ENCODE measurements around the gene GSG1L.

GSG1L gene

DNA sequence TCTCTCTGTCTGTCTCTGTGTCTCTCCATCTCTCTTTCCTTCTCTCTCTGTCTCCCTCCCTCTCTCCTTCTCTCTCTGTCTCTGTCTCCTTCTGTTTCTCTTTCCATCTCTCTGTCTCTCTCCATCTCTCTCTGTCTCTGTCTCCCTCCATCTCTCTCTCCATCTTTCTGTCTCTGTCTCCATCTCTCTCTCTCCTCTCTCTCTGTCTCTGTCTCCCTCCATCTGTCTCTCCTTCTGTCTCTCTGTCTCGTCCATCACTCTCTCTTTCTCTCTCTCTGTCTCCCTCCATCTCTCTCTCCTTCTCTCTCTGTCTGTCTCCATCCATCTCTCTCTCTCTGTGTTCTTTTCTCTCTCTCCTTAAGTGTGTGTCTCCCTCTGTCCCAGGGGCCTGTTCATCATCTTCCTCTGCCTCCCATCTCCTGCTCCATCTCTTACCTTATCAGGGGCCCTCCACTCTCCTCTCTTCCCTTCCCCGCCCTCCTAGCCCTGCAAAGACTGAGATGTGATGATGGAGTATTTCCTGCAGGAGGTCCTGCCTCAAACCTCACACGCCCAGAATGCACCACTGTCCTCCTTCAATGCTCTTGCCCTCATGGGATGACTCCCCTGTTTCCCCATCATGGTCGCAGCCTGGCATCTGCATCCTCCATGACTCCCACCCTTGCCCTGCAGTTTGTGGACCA lies 193.3 kb downstream of the GSG1L start:
- no peak for DNase-seq (ENCODE audit: extremely low read depth, insufficient read length)
- TF ChIP-seq, protein P1, sequence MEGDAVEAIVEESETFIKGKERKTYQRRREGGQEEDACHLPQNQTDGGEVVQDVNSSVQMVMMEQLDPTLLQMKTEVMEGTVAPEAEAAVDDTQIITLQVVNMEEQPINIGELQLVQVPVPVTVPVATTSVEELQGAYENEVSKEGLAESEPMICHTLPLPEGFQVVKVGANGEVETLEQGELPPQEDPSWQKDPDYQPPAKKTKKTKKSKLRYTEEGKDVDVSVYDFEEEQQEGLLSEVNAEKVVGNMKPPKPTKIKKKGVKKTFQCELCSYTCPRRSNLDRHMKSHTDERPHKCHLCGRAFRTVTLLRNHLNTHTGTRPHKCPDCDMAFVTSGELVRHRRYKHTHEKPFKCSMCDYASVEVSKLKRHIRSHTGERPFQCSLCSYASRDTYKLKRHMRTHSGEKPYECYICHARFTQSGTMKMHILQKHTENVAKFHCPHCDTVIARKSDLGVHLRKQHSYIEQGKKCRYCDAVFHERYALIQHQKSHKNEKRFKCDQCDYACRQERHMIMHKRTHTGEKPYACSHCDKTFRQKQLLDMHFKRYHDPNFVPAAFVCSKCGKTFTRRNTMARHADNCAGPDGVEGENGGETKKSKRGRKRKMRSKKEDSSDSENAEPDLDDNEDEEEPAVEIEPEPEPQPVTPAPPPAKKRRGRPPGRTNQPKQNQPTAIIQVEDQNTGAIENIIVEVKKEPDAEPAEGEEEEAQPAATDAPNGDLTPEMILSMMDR (IDR thresholded peaks at IDR 0.05; ENCODE audit: insufficient read depth, low read length, poor library complexity, severe bottlenecking) = no peak
- no peaks in the 10 kb centered on the region for H3K36me3 ChIP-seq (ENCODE audit: control insufficient read depth, insufficient read depth, low read length)
- no peaks in the 10 kb centered on the region for H3K27me3 ChIP-seq (replicated peaks; ENCODE audit: control insufficient read depth, insufficient read depth, low read length)
- H3K4me3 ChIP-seq (replicated peaks; ENCODE audit: low read depth, low read length) = no peak overlapping the region

DNA sequence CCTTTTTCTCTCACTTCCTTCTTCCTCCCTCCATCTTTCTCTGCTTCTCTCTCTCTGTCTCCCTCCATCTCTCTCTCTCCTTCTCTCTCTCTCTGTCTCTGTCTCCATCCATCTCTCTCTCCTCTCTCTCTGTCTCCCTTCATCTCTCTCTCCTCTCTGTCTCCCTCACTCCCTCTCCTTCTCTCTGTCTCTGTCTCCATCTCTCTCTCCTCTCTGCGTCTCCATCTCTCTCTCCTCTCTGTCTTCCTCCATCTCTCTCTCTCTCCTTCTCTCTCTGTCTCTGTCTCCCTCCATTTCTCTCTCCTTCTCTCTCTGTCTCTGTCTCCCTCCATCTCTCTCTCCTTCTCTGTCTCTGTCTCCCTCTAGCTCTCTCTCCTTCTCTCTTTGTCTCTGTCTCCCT lies 194.1 kb downstream of the GSG1L start:
- no peaks in the 10 kb centered on the region for H3K36me3 ChIP-seq (ENCODE audit: control insufficient read depth, insufficient read depth, low read length)
- no peak for DNase-seq (ENCODE audit: extremely low read depth, insufficient read length)
- H3K4me3 ChIP-seq (replicated peaks; ENCODE audit: low read depth, low read length) = no peak overlapping the region
- H3K27me3 ChIP-seq (replicated peaks; ENCODE audit: control insufficient read depth, insufficient read depth, low read length) = no peaks in the 10 kb centered on the region
- TF ChIP-seq, protein P1 (IDR thresholded peaks at IDR 0.05; ENCODE audit: insufficient read depth, low read length, poor library complexity, severe bottlenecking) = no peak

DNA sequence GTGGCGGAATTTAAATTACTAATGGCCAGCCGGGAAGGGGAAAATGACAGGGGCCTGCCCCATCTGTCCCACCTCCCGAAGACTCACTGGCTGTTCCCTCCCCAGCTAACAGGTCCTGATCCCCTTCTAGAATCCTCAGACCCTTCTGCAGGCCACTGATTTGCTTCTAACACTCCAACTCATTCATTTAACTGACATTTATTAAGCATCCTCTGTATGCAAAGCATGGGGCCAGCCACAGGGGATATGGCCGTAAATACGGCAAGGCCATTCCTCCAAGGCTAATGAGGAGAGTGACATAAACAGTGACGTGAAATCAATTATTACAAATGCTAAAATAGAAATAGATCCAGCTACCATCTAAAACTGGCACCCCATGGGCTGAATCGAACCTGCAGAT lies 195.3 kb downstream of the GSG1L start:
- no peak for DNase-seq (ENCODE audit: extremely low read depth, insufficient read length)
- no peaks in the 10 kb centered on the region for H3K27me3 ChIP-seq (replicated peaks; ENCODE audit: control insufficient read depth, insufficient read depth, low read length)
- TF ChIP-seq, protein P1 (IDR thresholded peaks at IDR 0.05; ENCODE audit: insufficient read depth, low read length, poor library complexity, severe bottlenecking) = no peak
- H3K36me3 ChIP-seq (ENCODE audit: control insufficient read depth, insufficient read depth, low read length) = no peaks in the 10 kb centered on the region
- no peak overlapping the region for H3K4me3 ChIP-seq (replicated peaks; ENCODE audit: low read depth, low read length)

DNA sequence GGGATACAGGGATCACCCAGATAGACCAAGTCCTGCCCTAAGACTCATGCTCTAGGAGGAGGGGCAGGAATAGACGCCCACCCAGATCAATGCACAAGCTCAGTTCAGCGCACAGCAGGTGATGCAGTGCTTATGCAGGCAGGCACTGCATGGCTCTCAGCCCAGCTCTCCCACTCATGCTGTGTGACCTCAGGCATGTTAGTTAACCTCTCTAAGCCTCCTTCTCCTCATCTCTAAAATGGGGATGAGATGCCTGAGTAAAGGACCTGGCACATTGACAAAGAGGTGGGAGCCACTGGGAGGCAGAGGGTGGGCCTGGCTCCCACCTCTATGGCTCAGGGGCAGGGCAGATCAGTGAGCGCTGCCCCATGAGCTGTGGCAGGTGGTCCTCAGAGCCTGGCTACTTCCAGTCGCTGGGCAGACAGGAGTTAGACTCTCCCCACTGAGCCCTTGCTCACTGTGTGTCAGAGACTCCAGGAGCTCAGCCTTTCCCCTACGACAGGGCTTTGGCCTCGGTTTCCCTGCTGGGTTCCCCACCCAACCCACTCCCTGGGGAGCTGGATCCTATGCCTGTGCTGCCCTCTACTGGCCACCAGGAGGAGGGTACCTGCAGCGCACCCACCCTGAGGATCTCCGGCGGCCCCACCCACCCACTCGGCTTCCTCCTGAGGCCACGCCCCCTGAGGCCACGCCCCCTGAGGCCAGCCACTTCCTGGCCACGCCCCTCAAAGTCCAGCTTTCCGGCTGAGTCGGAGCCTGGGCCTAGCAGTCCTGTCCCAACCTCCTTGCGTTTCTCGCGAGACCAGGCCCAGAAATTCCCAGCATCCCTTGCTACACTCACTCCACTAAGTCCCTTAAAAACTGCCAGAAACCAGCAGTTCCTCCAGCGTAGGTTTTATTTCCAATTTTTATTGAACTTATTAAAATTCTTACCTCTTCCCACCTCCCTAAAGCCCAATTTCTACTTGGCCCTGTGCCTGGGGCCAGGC lies 196.1 kb downstream of the GSG1L start:
- no peaks in the 10 kb centered on the region for H3K36me3 ChIP-seq (ENCODE audit: control insufficient read depth, insufficient read depth, low read length)
- no peak overlapping the region for H3K4me3 ChIP-seq (replicated peaks; ENCODE audit: low read depth, low read length)
- no peaks in the 10 kb centered on the region for H3K27me3 ChIP-seq (replicated peaks; ENCODE audit: control insufficient read depth, insufficient read depth, low read length)
- peak; percentile 73 for DNase-seq (ENCODE audit: extremely low read depth, insufficient read length)
- TF ChIP-seq, protein P1 (IDR thresholded peaks at IDR 0.05; ENCODE audit: insufficient read depth, low read length, poor library complexity, severe bottlenecking) = peak; percentile 64

DNA sequence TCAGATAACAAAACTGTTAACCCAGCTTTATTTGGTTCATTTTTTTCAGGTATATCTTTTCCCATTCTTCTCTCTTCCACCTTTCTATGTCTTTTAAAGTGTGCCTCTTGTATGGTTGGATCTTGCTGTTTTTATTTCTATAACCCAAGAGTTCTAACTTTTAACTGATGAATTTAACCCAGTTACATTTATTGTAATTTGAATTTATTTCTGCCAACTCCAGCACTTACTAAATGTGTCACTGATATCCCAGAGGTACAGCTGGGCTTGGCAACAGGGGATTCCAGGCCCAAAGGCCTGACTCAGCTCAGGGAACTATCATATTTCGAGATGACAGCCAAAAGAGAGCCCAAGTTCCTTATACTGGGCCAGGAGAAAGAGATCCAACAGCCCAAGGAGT lies 200.1 kb downstream of the GSG1L start:
- DNase-seq (ENCODE audit: extremely low read depth, insufficient read length) = no peak
- TF ChIP-seq, protein P1 (IDR thresholded peaks at IDR 0.05; ENCODE audit: insufficient read depth, low read length, poor library complexity, severe bottlenecking) = no peak
- H3K27me3 ChIP-seq (replicated peaks; ENCODE audit: control insufficient read depth, insufficient read depth, low read length) = 0 out of 2 replicates have a peak, but pooled peaks cover 1% of the 10 kb centered on the region
- H3K36me3 ChIP-seq (ENCODE audit: control insufficient read depth, insufficient read depth, low read length) = no peaks in the 10 kb centered on the region
- no peak overlapping the region for H3K4me3 ChIP-seq (replicated peaks; ENCODE audit: low read depth, low read length)
